Measurements from ENCODE around the gene TRDMT1. TPM values are rescaled to one million over a fixed set of nuclear protein-coding genes. Genes with fewer than 3 reads are reported as not detected.

The TRDMT1 gene
- total and polyA plus RNA-seq, 2 donors (not counting 1 experiment from before 2014, with no cell fraction given) = 5.8 to 7.0 TPM

DNA sequence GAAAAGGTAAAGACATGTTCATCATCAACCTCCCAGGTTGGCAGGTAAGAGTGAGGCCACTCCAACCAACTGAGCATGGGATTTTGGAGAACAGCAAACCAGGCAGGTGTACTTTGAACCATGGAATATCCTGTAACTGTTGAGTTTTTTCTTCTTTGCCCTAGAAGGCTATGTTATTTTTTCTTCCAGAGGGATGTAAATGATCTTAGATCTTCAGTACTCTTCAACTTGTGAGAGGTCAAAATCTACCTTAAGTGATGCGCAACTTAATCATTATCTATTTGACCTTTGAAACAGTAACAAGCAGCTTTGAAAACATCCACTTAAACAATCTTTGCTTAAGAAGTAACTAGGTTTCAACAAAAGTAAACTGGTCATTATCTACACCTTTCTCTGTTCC lies 71.7 kb downstream of the TRDMT1 start, which contains the start of gene CUBN:
Gene CUBN, minus strand, starts transcription at position 71 of the 400 bp plus-strand sequence. Its CDS starts 46 bp downstream, at position 25.
- Histone ChIP-seq H3K4me2 (ENCODE audit: extremely low read depth, insufficient read depth, low read length) (no peak within 1 kb of the TSS), H3K27ac (ENCODE audit: insufficient read depth, low read length) (no peak within 1 kb of the TSS), H3K9me3 (ENCODE audit: control insufficient read depth, insufficient read depth, low read depth, low read length) (no peaks in the 10 kb centered on the region), H3K27me3 (ENCODE audit: control insufficient read depth, insufficient read depth, low read length) (no peaks in the 10 kb centered on the region), H4K20me1 (ENCODE audit: control insufficient read depth, extremely low read depth, insufficient read depth, low read length) (no peaks in the 10 kb centered on the region), H3K4me3 (replicated peaks in 1 of 4; ENCODE audit: control extremely low read depth in 1 of 4, insufficient read depth in 1 of 4, low read depth in 3 of 4, low read length in 4 of 4) (no peak within 1 kb of the TSS), H2AFZ (ENCODE audit: low read length) (no peak within 1 kb of the TSS), H3K79me2 (ENCODE audit: control insufficient read depth, insufficient read depth, low read length) (no peaks in the 10 kb centered on the region), H3K36me3 (ENCODE audit: control insufficient read depth, insufficient read depth, low read length) (no peaks in the 10 kb centered on the region), H3K9ac (ENCODE audit: insufficient read depth, low read length) (no peak within 1 kb of the TSS), H3K4me1 (ENCODE audit: control insufficient read depth, extremely low read depth, insufficient read depth, low read length) (no peaks in the 10 kb centered on the region)
- DNase-seq (ENCODE audit: low read depth in 2 of 2) = no peak
- no peak for TF ChIP-seq EZH2 (IDR thresholded peaks at IDR 0.05; ENCODE audit: low read length, missing control alignments)
- TF ChIP-seq, protein P1, sequence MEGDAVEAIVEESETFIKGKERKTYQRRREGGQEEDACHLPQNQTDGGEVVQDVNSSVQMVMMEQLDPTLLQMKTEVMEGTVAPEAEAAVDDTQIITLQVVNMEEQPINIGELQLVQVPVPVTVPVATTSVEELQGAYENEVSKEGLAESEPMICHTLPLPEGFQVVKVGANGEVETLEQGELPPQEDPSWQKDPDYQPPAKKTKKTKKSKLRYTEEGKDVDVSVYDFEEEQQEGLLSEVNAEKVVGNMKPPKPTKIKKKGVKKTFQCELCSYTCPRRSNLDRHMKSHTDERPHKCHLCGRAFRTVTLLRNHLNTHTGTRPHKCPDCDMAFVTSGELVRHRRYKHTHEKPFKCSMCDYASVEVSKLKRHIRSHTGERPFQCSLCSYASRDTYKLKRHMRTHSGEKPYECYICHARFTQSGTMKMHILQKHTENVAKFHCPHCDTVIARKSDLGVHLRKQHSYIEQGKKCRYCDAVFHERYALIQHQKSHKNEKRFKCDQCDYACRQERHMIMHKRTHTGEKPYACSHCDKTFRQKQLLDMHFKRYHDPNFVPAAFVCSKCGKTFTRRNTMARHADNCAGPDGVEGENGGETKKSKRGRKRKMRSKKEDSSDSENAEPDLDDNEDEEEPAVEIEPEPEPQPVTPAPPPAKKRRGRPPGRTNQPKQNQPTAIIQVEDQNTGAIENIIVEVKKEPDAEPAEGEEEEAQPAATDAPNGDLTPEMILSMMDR (conservative IDR thresholded peaks at IDR 0.05 in 1 of 2, IDR thresholded peaks at IDR 0.05 in 1 of 2; ENCODE audit: low read depth in 1 of 2, low read length in 2 of 2) = no peak

DNA sequence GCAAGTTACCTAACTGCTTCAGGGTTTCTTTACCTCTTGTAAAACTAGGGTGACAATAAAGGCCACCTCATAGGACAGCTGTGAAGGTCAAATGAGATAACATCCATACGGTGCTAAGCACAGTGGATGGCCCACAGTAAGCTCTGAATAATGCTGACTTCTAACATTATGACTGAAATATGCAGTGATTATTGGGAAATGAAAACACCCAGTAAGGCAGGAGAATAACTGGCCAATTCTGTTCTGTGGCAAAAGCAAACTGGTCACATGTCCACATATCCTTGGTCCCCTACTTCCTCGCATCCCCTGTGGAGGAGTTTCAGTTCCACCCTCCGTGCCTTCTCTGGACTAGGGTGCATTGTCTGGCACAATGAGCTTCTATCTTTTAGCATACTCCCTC lies 73.2 kb downstream of the TRDMT1 start:
- Histone ChIP-seq H3K79me2 (ENCODE audit: control insufficient read depth, insufficient read depth, low read length) (no peaks in the 10 kb centered on the region), H3K27me3 (ENCODE audit: control insufficient read depth, insufficient read depth, low read length) (no peaks in the 10 kb centered on the region), H2AFZ (ENCODE audit: low read length) (no peak overlapping the region), H3K27ac (ENCODE audit: insufficient read depth, low read length) (no peak overlapping the region), H4K20me1 (ENCODE audit: control insufficient read depth, extremely low read depth, insufficient read depth, low read length) (no peaks in the 10 kb centered on the region), H3K4me3 (replicated peaks in 1 of 4; ENCODE audit: control extremely low read depth in 1 of 4, insufficient read depth in 1 of 4, low read depth in 3 of 4, low read length in 4 of 4) (no peak overlapping the region), H3K4me1 (ENCODE audit: control insufficient read depth, extremely low read depth, insufficient read depth, low read length) (no peaks in the 10 kb centered on the region), H3K36me3 (ENCODE audit: control insufficient read depth, insufficient read depth, low read length) (no peaks in the 10 kb centered on the region), H3K4me2 (ENCODE audit: extremely low read depth, insufficient read depth, low read length) (no peak overlapping the region), H3K9me3 (ENCODE audit: control insufficient read depth, insufficient read depth, low read depth, low read length) (no peaks in the 10 kb centered on the region), H3K9ac (ENCODE audit: insufficient read depth, low read length) (no peak overlapping the region)
- no peak for TF ChIP-seq EZH2 (IDR thresholded peaks at IDR 0.05; ENCODE audit: low read length, missing control alignments)
- TF ChIP-seq, protein P1 (conservative IDR thresholded peaks at IDR 0.05 in 1 of 2, IDR thresholded peaks at IDR 0.05 in 1 of 2; ENCODE audit: low read depth in 1 of 2, low read length in 2 of 2) = no peak
- no peak for DNase-seq (ENCODE audit: low read depth in 2 of 2)

DNA sequence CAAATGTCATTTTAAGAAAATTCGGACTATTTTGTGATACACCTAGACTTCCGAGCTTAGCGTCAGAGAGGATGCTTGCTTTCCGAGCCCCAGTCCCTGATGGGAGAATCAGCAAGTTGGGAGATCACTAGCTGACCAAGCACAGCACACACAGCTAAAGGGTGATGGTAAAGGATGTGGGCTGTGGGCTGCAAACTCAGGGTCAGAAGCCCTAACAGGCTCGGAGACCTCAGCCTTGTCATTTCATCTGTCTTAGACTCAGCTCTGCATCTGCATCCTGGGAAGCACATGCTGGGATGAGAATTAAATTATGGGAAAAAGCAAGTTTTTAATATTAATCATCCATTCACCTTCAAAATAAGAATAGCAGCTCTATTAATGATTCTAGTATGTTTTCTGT lies 75.1 kb downstream of the TRDMT1 start:
- Histone ChIP-seq H3K4me3 (replicated peaks in 1 of 4; ENCODE audit: control extremely low read depth in 1 of 4, insufficient read depth in 1 of 4, low read depth in 3 of 4, low read length in 4 of 4) (no peak overlapping the region), H3K36me3 (ENCODE audit: control insufficient read depth, insufficient read depth, low read length) (no peaks in the 10 kb centered on the region), H3K9ac (ENCODE audit: insufficient read depth, low read length) (no peak overlapping the region), H3K27ac (ENCODE audit: insufficient read depth, low read length) (no peak overlapping the region), H3K4me2 (ENCODE audit: extremely low read depth, insufficient read depth, low read length) (no peak overlapping the region), H3K27me3 (ENCODE audit: control insufficient read depth, insufficient read depth, low read length) (no peaks in the 10 kb centered on the region), H3K9me3 (ENCODE audit: control insufficient read depth, insufficient read depth, low read depth, low read length) (no peaks in the 10 kb centered on the region), H4K20me1 (ENCODE audit: control insufficient read depth, extremely low read depth, insufficient read depth, low read length) (no peaks in the 10 kb centered on the region), H3K79me2 (ENCODE audit: control insufficient read depth, insufficient read depth, low read length) (no peaks in the 10 kb centered on the region), H3K4me1 (ENCODE audit: control insufficient read depth, extremely low read depth, insufficient read depth, low read length) (peaks cover 7% of the 10 kb centered on the region), H2AFZ (ENCODE audit: low read length) (no peak overlapping the region)
- no peak for TF ChIP-seq EZH2 (IDR thresholded peaks at IDR 0.05; ENCODE audit: low read length, missing control alignments)
- TF ChIP-seq, protein P1 (conservative IDR thresholded peaks at IDR 0.05 in 1 of 2, IDR thresholded peaks at IDR 0.05 in 1 of 2; ENCODE audit: low read depth in 1 of 2, low read length in 2 of 2) = no peak
- no peak for DNase-seq (ENCODE audit: low read depth in 2 of 2)
